ENCODE data around the gene ITGB2. TPM values are rescaled to one million over a fixed set of nuclear protein-coding genes. Genes with fewer than 3 reads are reported as not detected.
"Not testable (repeated sequence)": the region's sequence is repeated elsewhere in the genome, so short reads cannot be mapped to it uniquely, and the experiment has no call there.

The ITGB2 gene
- total RNA-seq, 1 donor from 2014 or later: 0.74 TPM

DNA sequence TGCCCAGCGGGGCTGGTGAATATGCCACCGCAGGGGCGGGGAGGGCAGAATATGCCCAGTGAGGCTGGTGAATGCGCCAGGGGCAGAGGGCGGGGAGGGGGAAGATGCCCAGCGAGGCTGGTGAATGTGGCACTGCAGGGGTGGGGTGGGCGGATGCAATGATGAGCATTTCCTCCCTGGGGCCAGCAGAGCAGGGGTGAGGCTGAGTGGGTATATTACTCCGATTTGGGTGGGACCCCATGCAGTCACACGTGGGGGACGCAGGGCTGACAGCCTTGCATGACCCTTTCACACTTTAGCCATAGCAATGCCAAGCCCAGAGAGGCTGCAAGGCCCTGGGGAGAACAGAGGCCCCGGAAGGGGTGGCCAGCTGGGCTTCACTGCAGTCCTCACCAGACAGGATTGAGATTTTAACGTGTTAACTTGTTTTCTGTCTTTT is 9.9 kb upstream of the ITGB2 start:
- peak overlapping the region; percentile 62 for H3K4me3 Mint-ChIP-seq
- H3K9me3 Mint-ChIP-seq: no peaks in the 10 kb centered on the region
- TF ChIP-seq, protein P1, sequence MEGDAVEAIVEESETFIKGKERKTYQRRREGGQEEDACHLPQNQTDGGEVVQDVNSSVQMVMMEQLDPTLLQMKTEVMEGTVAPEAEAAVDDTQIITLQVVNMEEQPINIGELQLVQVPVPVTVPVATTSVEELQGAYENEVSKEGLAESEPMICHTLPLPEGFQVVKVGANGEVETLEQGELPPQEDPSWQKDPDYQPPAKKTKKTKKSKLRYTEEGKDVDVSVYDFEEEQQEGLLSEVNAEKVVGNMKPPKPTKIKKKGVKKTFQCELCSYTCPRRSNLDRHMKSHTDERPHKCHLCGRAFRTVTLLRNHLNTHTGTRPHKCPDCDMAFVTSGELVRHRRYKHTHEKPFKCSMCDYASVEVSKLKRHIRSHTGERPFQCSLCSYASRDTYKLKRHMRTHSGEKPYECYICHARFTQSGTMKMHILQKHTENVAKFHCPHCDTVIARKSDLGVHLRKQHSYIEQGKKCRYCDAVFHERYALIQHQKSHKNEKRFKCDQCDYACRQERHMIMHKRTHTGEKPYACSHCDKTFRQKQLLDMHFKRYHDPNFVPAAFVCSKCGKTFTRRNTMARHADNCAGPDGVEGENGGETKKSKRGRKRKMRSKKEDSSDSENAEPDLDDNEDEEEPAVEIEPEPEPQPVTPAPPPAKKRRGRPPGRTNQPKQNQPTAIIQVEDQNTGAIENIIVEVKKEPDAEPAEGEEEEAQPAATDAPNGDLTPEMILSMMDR (IDR thresholded peaks at IDR 0.05; ENCODE audit: unreplicated experiment): no peak
- no peak for DNase-seq (ENCODE audit: low spot score in 2 of 2, unreplicated experiment in 2 of 2)
- no peak overlapping the region for H3K27ac Mint-ChIP-seq
- H3K4me1 Mint-ChIP-seq: peaks cover 24% of the 10 kb centered on the region
- no peaks in the 10 kb centered on the region for H3K36me3 Mint-ChIP-seq
- peaks cover 72% of the 10 kb centered on the region for H3K27me3 Mint-ChIP-seq (ENCODE audit: low read depth)

DNA sequence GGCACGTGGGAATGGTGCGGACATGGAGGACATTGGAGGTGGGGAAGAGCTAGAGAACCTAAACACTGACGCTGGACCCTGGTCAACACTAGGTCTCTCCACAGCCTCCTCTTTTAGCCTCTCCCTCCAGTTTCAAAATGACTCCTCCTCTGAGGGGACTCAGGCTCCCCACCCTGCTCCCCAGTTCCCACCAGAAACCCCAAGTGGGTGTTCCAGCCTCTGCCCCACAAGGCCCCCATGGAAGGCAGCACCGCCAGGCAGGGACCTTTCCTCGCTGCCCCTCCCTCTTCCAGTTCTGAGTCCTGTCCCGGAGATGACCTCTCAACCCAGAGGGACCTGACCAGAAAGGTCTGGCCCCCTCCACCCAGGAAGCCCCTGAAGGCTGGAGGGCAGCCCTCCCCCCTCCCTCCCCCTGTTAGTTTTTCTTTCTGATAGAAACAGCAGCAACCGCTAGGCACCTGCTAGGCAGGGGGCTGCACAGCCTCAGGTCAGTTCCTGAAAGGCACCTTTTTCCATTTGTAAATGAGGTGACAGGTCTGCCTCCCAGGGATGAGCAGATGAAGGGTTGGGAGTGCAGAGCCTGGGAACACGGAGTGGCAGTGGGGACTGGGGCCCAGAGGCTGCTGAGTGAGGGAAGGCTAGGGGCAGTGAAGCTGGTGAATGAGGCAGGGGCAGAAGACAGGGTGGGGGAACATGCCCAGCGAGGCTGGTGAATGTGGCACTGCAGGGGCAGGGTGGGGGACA is 9.3 kb upstream of the ITGB2 start:
- H3K9me3 Mint-ChIP-seq: no peaks in the 10 kb centered on the region
- DNase-seq (ENCODE audit: low spot score in 2 of 2, unreplicated experiment in 2 of 2): no peak
- peaks cover 72% of the 10 kb centered on the region for H3K27me3 Mint-ChIP-seq (ENCODE audit: low read depth)
- H3K36me3 Mint-ChIP-seq: no peaks in the 10 kb centered on the region
- H3K4me3 Mint-ChIP-seq: no peak overlapping the region
- H3K27ac Mint-ChIP-seq: no peak overlapping the region
- TF ChIP-seq, protein P1 (IDR thresholded peaks at IDR 0.05; ENCODE audit: unreplicated experiment): no peak
- peaks cover 24% of the 10 kb centered on the region for H3K4me1 Mint-ChIP-seq

DNA sequence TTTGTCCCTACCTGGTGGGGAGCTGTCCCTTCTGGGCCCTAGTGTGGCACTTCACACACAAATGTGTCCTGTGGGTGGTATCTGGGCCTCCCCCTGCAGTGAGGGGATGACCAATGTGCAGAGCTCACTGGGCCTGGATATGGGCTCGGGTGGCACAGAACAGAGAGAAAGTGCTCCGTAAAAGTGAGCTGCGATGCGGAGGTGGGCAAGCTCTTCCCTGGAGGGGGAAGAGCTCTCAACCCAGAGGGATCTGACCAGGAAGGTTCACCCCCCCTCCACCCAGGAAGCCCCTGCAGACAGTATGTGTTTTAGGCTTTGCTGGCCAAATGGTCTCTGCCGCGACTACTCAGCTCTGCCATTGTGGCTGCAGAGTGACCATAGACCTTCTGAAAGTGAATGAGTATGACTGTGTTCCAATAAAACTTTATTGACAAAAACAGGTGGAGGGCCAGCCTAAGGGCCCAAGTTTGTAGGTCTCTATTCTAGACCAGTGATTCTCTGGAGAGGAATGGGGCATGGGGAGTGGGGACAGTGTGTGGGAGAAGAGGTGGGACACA is 8.6 kb upstream of the ITGB2 start:
- H3K9me3 Mint-ChIP-seq: no peaks in the 10 kb centered on the region
- peaks cover 72% of the 10 kb centered on the region for H3K27me3 Mint-ChIP-seq (ENCODE audit: low read depth)
- no peak for DNase-seq (ENCODE audit: low spot score in 2 of 2, unreplicated experiment in 2 of 2)
- H3K27ac Mint-ChIP-seq: no peak overlapping the region
- no peak overlapping the region for H3K4me3 Mint-ChIP-seq
- H3K4me1 Mint-ChIP-seq: peaks cover 24% of the 10 kb centered on the region
- no peaks in the 10 kb centered on the region for H3K36me3 Mint-ChIP-seq
- TF ChIP-seq, protein P1 (IDR thresholded peaks at IDR 0.05; ENCODE audit: unreplicated experiment): no peak

DNA sequence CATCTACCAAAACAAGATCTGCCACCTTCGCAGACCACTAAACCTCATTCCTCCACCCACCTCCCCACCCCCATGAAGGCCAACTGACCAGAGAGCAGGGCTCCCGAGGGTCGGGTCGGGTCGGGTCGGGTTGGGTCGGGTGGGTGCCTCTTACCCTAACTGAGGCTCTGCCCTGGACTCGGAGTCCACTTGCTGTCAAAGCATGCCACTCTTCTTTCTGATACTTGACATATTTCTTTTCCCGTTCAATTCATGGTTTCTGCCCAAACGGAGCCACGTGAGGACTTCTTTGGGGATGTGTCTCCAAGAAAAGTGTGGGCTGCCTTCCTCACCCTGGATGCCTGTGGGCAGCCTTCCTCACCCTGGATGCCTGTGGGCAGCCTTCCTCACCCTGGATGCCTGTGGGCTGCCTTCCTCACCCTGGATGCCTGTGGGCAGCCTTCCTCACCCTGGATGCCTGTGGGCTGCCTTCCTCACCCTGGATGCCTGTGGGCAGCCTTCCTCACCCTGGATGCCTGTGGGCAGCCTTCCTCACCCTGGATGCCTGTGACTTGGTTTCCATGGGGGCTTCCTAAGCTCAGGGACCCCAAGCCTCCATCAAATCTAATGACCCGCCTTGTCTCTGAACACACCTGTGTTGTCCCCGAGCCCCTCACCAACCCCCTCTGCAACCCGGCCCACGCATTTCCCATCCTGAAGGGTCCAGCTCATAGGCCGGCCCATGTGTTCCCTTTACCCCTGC is 8.0 kb upstream of the ITGB2 start:
- not testable (repeated sequence) for H3K4me3 Mint-ChIP-seq; H3K27ac Mint-ChIP-seq; H3K9me3 Mint-ChIP-seq; H3K36me3 Mint-ChIP-seq; DNase-seq (ENCODE audit: low spot score in 2 of 2, unreplicated experiment in 2 of 2)
- Mint-ChIP-seq H3K4me1 (peaks cover 24% of the 10 kb centered on the region), H3K27me3 (ENCODE audit: low read depth) (peaks cover 72% of the 10 kb centered on the region)

DNA sequence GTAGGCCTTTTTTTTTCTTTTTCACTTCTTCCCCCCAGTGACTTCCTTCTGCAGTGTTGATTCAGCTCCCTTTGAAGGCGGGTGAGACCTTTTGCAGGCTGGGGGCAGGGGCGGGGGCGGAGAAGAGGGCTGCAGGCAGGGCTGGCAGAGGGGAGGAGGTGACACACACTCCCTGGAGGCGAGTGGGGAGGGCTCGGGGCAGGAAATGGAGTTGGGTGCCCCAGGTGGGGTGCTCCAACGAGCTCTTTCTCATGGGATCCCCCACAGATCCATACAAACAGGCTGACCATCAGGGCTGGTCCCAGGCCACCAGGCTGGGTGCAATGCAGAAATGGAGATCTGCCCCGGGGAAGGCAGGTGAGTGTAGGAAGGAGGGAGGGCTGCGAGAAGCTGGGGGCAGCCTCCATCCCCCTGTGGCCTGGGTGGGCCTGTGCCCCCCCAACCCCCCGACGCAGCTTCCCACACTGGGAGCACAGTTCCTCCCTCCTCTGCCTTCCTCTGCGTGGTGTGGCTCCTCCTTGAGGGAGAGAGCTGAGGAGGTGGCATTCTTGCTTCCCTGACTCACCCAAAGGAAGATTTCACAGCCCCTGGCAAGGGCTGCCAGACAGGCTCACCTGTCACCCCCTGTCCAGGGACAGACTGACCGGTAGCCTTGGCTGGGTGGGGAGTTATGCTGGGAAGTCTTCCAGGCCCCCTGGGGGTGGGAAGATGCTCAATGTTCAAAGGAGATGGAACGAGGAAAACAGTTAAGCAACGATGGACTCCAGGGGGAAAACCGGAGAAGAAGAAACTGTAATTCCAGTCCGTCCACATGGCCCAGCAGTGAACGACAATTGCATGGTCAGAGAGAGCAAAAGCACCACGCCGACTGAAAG is 7.1 kb upstream of the ITGB2 start:
- H3K27ac Mint-ChIP-seq: peak overlapping the region; percentile 44
- H3K36me3 Mint-ChIP-seq: no peaks in the 10 kb centered on the region
- TF ChIP-seq, protein P1 (IDR thresholded peaks at IDR 0.05; ENCODE audit: unreplicated experiment): no peak
- peaks cover 24% of the 10 kb centered on the region for H3K4me1 Mint-ChIP-seq
- H3K4me3 Mint-ChIP-seq: no peak overlapping the region
- H3K27me3 Mint-ChIP-seq (ENCODE audit: low read depth): peaks cover 69% of the 10 kb centered on the region
- DNase-seq (ENCODE audit: low spot score in 2 of 2, unreplicated experiment in 2 of 2): no peak
- H3K9me3 Mint-ChIP-seq: no peaks in the 10 kb centered on the region
